Lung microvascular endothelial cell (primary cell): ENCODE data around the gene WWOX. TPM values are rescaled to one million over a fixed set of nuclear protein-coding genes. Genes with fewer than 3 reads are reported as not detected.

ENCODE experiments used
- DNase-seq, 2 donors: peaks; one replicate each; pipeline versions ENCODE4 v3.0.0 to v3.0.0-alpha.2; 2010; ENCODE audit warnings: low read depth in 2 of 2
- total RNA-seq: library from RNA; depleted of rRNA; stranded (reverse); fragments of >200 nt; gene quantifications from 2 replicates; pipeline ENCODE4 v1.2.1, GENCODE V29; 2014

WWOX gene
- total RNA-seq, 1 donor from 2014 or later = 8.7 TPM

DNA sequence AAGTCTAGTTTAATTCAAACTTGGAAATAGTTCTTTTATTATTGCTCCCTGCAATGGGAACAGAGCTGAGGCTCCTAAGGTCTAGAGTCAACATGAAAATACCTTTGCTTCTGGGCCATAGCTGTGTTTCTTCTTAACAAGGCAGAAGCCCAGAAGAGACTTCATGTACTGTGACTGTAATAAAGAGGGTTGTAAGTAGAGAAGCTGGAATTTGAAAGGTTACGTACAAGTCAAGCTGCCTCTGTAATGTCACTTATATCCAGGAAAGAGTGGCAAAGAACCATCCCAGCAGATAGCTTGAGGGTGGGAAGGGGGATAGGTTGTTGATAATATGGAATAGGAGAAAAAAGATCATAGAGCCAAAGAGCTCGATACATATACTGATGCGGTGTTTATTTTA lies 248.6 kb downstream of the WWOX start:
- no peak for DNase-seq

- no peak for DNase-seq
Observed at GRCh38 chr16:78348886-78349285, 249.4 kb downstream of the WWOX start.

GRCh38 chr16:78352184-78352583 lies 252.7 kb downstream of the WWOX start:
- no peak for DNase-seq

GRCh38 chr16:78353640-78354275 lies 254.3 kb downstream of the WWOX start:
- no peak for DNase-seq

GRCh38 chr16:78362524-78363135 lies 263.2 kb downstream of the WWOX start:
- DNase-seq = no peak

GRCh38 chr16:78363843-78364555 lies 264.5 kb downstream of the WWOX start:
- DNase-seq = no peak

DNA sequence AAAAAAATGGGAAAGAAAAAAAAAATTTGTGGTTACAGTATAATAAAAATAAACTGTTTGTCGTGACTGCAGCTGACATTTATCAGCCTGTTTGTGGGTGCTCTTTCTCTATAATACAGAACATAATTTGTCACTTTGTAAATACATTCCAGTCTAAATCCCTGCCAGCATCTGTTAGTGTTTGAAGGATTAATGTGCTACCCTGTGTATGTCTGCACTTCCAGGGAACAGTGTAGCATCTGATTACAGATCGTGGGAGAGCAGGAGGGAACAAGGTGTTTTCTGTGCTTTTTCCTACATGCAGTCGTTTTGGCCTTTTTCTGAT lies 265.1 kb downstream of the WWOX start:
- DNase-seq = no peak

DNA sequence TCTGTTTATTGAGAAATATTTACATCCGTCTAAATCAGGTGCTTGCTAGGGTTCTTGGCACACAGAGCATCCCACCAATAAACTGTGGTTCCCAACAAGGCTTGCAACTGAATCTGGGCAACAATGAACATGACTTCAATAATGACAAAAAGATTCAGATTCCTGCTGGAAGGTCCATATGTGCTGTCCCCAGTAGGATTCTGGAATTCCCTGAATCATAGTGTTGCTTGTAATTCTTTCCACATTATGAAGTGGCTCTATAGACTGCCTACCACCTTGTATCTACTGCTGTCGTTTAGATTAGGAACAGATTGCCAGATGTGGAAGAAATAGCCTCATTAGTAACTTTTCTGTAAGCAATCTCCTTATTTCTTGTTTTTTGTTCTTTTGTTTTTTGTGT lies 265.9 kb downstream of the WWOX start:
- DNase-seq = no peak

DNA sequence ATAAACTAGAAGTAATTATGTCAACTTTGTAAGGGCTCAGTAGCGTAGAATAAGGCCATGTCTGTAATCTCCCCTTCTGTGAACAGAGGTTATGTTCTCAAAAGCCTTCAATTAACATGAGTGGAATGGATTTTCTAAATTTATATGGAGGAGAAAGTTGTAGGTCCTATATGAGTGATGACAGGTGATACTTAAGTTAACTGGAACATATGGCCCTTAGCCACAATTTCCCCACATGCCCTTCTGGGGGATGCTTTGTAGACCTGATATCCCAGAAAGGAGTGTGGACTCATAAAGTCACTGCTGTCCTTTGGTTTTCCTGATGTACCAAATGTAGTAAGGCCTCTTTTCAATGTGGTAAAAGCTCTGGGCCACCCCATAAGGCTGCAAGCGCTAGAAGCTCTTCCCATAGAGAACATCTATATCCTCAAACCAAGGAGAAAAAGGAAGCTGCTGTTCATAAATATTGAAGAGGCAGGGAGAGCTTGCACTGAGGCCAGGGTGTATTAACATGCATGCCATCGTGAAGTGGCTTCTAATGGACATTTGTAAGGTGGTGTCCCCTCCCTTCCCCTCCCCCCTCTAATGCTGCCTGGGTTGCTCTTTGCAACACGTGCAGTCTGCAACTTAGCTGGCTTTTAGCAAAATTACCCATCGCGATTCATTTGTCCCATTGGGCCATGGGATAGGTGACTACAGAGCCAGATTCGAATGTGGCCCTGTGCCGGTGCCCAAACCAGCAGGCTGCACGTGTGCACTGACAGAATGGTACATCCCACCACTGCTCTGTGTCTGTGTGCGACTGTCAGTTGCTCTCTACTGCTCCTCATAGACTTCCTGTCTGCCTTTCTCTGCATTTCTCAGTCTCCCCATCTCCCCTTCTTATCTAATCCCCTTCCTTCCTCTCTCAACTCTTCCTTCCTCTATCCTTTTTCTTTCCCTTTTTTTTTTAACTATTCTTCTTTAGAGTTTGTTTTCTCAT lies 269.0 kb downstream of the WWOX start:
- DNase-seq = no peak

DNA sequence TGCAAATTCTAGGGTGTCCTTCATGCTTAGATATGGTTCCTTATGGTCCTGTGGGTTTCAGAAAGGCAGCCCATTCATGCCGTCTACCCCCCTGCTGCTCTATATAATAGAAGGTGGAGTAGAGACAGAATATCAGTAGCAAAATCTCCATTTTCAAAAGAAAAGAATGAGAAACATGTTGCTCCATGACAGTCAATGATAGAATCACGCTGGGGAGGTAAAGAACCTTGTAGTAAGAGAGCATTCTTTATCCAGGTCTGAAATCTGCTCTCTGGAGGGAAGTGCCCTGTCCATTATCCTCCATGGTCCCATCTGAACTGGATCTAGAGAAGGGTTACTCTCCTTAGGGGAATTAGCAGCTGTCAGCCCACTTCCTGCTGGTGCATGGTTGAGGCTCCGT lies 272.8 kb downstream of the WWOX start:
- DNase-seq = no peak

DNA sequence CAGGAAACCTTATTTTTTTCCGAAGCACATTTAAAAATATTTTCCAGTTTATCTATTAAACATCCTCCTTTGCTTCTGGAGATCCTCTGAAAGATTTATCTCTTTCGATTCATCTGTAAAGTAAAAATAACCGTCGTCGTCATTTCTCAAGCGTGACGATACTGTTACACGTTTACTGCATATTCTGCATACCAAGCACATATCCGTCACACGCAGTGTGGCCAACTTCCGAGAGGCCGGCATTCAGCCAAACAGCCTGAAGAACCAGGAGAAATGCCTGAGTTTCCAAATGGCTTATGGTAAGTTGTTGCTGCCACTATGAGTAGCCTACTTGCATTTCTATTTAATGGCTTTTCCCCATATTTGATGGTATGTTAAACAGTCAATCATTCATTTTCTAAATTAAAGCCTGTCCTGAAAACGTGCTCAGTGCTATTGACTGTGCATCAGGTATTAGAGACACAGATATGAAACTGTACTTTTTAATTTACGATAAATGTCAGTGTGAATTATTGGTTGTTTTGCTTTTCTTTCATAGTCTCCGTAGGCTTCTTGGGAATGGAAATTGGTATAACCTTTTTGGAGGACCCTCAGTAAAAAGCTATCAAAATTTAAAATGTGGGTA lies 275.7 kb downstream of the WWOX start:
- no peak for DNase-seq

DNA sequence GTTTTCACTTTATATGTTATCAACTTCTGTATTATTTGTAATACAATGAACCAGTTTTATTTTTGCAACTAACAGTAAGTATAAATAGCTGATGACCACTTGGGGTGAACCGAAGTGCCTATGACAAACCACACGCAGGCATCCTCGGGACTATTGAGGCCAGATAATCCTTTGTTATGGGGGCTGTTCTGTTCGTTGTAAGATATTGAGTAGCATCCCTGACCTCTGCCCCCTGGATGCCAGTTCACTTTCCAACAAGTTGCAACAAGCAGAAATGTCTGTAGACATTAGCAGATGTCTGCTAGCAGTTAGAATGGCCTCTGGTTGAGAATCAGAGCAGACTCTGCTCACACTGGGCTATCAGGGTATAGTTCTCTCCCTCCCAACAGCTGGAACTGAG lies 277.0 kb downstream of the WWOX start:
- DNase-seq = no peak

DNA sequence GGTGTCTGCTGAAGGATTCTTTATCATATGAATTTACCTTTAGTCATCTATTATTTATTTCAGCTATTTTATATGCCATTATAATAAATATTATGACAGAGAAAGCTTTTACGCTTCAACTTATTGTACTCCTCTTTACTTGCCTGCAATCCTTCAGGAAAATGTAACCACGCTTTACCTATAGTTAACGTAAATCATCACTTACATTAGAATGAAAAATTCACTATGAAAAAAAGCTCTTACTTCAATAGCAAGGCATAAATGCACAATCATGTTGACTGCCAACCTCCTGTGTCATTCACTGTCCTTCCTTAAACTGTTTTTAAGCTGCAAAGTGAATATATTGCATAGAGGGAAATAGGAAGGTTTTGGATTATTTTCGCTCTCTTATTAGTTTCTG lies 277.9 kb downstream of the WWOX start:
- no peak for DNase-seq

DNA sequence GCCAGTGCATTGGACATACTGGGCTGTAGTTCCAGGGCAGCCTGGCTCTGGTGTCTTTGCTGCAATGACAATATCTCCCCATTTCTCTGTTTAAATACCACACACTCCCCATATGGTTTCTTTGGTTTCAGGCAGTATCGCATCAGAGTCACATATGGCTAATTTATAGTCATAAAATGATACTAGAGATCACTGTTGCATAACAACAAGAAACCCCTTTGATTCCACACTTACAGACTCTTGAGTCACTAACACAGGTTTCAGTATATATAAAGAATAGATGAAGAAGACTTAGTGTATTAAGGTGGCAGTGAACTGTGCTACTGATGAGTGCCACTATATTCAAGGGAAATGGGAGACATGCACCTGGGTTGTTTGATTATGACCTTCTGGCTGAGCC lies 281.6 kb downstream of the WWOX start:
- DNase-seq = no peak

- DNase-seq = no peak
Observed at GRCh38 chr16:78383118-78383517, 283.7 kb downstream of the WWOX start.

DNA sequence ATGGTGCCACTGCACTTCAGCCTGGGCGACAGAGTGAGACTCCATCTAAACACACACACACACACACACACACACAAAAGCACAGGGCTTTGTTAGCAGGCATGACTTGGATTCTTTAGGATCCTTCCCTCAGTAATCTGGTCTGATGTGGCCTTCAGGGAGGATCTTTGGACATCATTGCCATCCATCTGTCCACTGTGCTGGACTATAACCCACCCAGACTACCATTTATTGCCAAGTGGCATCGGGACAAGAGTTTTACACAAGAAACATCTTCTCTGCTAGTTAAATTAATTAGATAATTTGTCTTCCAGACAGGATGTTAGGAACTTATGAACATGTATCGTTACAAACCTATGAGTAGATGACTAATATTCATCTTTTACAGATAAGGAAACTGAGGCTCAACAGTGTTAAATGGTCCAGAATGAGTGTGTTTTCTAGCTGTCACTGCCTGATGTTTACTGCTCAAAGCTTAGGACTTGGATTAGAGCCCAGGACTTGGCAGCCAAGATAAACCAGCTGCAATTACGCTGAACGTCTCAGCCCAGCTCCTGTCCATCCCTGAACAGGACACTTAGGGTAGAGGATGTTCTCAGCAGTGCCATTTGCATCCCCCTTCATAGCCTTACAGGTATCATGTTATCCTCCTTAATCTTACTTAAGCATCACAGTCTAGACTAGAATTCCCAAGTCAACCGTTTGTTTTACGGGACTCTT lies 285.8 kb downstream of the WWOX start:
- no peak for DNase-seq

- DNase-seq = no peak
Observed at GRCh38 chr16:78386557-78387324, 287.3 kb downstream of the WWOX start.

- DNase-seq = no peak
Observed at GRCh38 chr16:78389009-78389498, 289.6 kb downstream of the WWOX start.

DNA sequence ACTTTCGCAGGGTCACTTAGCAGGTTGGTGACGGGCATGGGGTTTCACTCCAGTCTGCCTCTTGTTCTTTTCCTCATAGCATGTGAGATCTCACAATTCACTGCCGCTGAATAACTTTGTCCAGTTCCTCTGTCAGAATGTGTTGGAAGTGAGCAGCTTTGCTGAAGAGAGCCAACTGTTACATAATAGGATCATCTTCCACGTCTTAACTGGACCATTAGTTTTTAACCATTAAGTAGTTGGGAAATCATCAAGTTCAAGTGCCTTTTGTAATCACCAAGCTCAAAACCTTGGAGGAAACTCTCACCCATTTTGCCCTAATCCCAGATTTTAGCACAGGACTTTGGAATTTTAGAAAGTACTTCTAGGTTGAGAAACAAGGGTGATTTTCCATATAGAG lies 290.6 kb downstream of the WWOX start:
- DNase-seq = no peak
